HL-60 (cell line): ENCODE measurements around the gene ABCC8.

Experiments
- DNase-seq, 2 experiments: peaks; one replicate each; pipeline ENCODE4 v3.0.0-alpha.2; 2010 to 2020; ENCODE audit warnings: low read depth in 1 of 2, low spot score in 1 of 2
- H3K27ac ChIP-seq: fragments of 250-450 bp; sonication (Bioruptor Pico); replicated peaks from 2 replicates; pipeline ENCODE4 v1.5.1; 2020; ENCODE audit warnings: mild to moderate bottlenecking, moderate library complexity
- H3K27me3 ChIP-seq: fragments of 250-450 bp; sonication (Bioruptor Pico); 2 replicates; pipeline ENCODE4 v1.5.1; 2021; ENCODE audit warnings: mild to moderate bottlenecking, moderate library complexity; ENCODE audit not compliant: insufficient read depth, poor library complexity, severe bottlenecking
- H3K4me3 ChIP-seq: replicated peaks from 2 replicates; pipeline ENCODE4 v1.5.1; 2011; ENCODE audit warnings: mild to moderate bottlenecking, control low read depth, low read length; ENCODE audit not compliant: insufficient read depth
- CTCF ChIP-seq: IDR thresholded peaks from one replicate; pipeline ENCODE4 v1.5.1; 2011; ENCODE audit warnings: low read length, control low read depth, inconsistent platforms; ENCODE audit not compliant: insufficient read depth
- GABPA ChIP-seq: IDR thresholded peaks from 2 replicates; pipeline ENCODE4 v1.6.1; 2012; ENCODE audit warnings: low read depth
- POLR2AphosphoS5 ChIP-seq: IDR thresholded peaks from 2 replicates; pipeline ENCODE4 v1.6.1; 2012; ENCODE audit warnings: low read depth
- REST ChIP-seq: IDR thresholded peaks from 2 replicates; pipeline ENCODE4 v1.6.1; 2012; ENCODE audit warnings: low read depth; ENCODE audit not compliant: insufficient replicate concordance
- SPI1 ChIP-seq: IDR thresholded peaks from 2 replicates; pipeline ENCODE4 v1.6.1; 2012; ENCODE audit warnings: low read depth, mild to moderate bottlenecking, borderline replicate concordance

ABCC8 gene

GRCh38 chr11:17502630-17503029 is 26.0 kb upstream of the ABCC8 start:
- Histone ChIP-seq H3K27ac (no peak overlapping the region), H3K27me3 (no peaks in the 10 kb centered on the region), H3K4me3 (no peak overlapping the region)
- no peak for TF ChIP-seq REST
- DNase-seq, result no peak

- Histone ChIP-seq H3K4me3 (no peak overlapping the region), H3K27ac (no peak overlapping the region), H3K27me3 (no peaks in the 10 kb centered on the region)
- DNase-seq, result no peak
- TF ChIP-seq REST (no peak), GABPA (no peak), CTCF (no peak), SPI1 (no peak), POLR2AphosphoS5 (no peak)
Observed at GRCh38 chr11:17500673-17501072, 24.0 kb upstream of the ABCC8 start.

- no peaks in the 10 kb centered on the region for H3K27me3 ChIP-seq
- TF ChIP-seq REST, result no peak
- no peak for TF ChIP-seq GABPA
- no peak for TF ChIP-seq CTCF
- TF ChIP-seq SPI1, result no peak
- no peak for TF ChIP-seq POLR2AphosphoS5
- H3K4me3 ChIP-seq, result no peak overlapping the region
- no peak for DNase-seq
- H3K27ac ChIP-seq, result peak overlapping the region; percentile 33
Observed at GRCh38 chr11:17498475-17498874, 21.8 kb upstream of the ABCC8 start.

GRCh38 chr11:17498058-17498457 is 21.4 kb upstream of the ABCC8 start:
- Histone ChIP-seq H3K4me3 (no peak overlapping the region), H3K27ac (peak overlapping the region; percentile 33), H3K27me3 (no peaks in the 10 kb centered on the region)
- peak; percentile 59 to 93 for DNase-seq
- TF ChIP-seq REST, result no peak
- no peak for TF ChIP-seq SPI1
- TF ChIP-seq GABPA, result no peak
- TF ChIP-seq POLR2AphosphoS5, result 0 out of 2 replicates have a peak, but pooled peaks have one; percentile 33
- no peak for TF ChIP-seq CTCF
